ENCODE results near the gene SYT1.

Gene SYT1

GRCh38 chr12:79127271-79127751 lies 262.7 kb downstream of the SYT1 start:
- DNase-seq (ENCODE audit: low read depth in 1 of 2, low spot score in 1 of 2) = no peak

- no peak for DNase-seq (ENCODE audit: low read depth in 1 of 2, low spot score in 1 of 2)
These were observed 264.4 kb downstream of the SYT1 start for GRCh38 chr12:79128956-79129355.

- no peak for DNase-seq (ENCODE audit: low read depth in 1 of 2, low spot score in 1 of 2)
These were observed 274.3 kb downstream of the SYT1 start for GRCh38 chr12:79138872-79139271.

GRCh38 chr12:79140711-79141110 lies 276.1 kb downstream of the SYT1 start:
- no peak for DNase-seq (ENCODE audit: low read depth in 1 of 2, low spot score in 1 of 2)

- DNase-seq (ENCODE audit: low read depth in 1 of 2, low spot score in 1 of 2) = no peak
These were observed 277.2 kb downstream of the SYT1 start for GRCh38 chr12:79141776-79142175.

GRCh38 chr12:79143803-79144202 lies 279.2 kb downstream of the SYT1 start:
- DNase-seq (ENCODE audit: low read depth in 1 of 2, low spot score in 1 of 2) = no peak

- DNase-seq (ENCODE audit: low read depth in 1 of 2, low spot score in 1 of 2) = no peak
These were observed 287.4 kb downstream of the SYT1 start for GRCh38 chr12:79151956-79152355.

- DNase-seq (ENCODE audit: low read depth in 1 of 2, low spot score in 1 of 2) = no peak
These were observed 291.1 kb downstream of the SYT1 start for GRCh38 chr12:79155683-79156082.

- DNase-seq (ENCODE audit: low read depth in 1 of 2, low spot score in 1 of 2) = no peak
These were observed 292.4 kb downstream of the SYT1 start for GRCh38 chr12:79156846-79157463.

- DNase-seq (ENCODE audit: low read depth in 1 of 2, low spot score in 1 of 2) = no peak
These were observed 296.8 kb downstream of the SYT1 start for GRCh38 chr12:79161249-79161934.

- no peak for DNase-seq (ENCODE audit: low read depth in 1 of 2, low spot score in 1 of 2)
These were observed 297.7 kb downstream of the SYT1 start for GRCh38 chr12:79162147-79162772.

- no peak for DNase-seq (ENCODE audit: low read depth in 1 of 2, low spot score in 1 of 2)
These were observed 298.4 kb downstream of the SYT1 start for GRCh38 chr12:79162948-79163347.

GRCh38 chr12:79164890-79165289 lies 300.3 kb downstream of the SYT1 start:
- no peak for DNase-seq (ENCODE audit: low read depth in 1 of 2, low spot score in 1 of 2)

- DNase-seq (ENCODE audit: low read depth in 1 of 2, low spot score in 1 of 2) = no peak
These were observed 304.1 kb downstream of the SYT1 start for GRCh38 chr12:79168687-79169086.

GRCh38 chr12:79174626-79175025 lies 310.1 kb downstream of the SYT1 start:
- no peak for DNase-seq (ENCODE audit: low read depth in 1 of 2, low spot score in 1 of 2)

- no peak for DNase-seq (ENCODE audit: low read depth in 1 of 2, low spot score in 1 of 2)
These were observed 318.4 kb downstream of the SYT1 start for GRCh38 chr12:79183003-79183402.

- DNase-seq (ENCODE audit: low read depth in 1 of 2, low spot score in 1 of 2) = no peak
These were observed 319.4 kb downstream of the SYT1 start for GRCh38 chr12:79183926-79184325.

- DNase-seq (ENCODE audit: low read depth in 1 of 2, low spot score in 1 of 2) = no peak
These were observed 321.9 kb downstream of the SYT1 start for GRCh38 chr12:79186506-79186905.

GRCh38 chr12:79187032-79187431 lies 322.5 kb downstream of the SYT1 start:
- no peak for DNase-seq (ENCODE audit: low read depth in 1 of 2, low spot score in 1 of 2)

GRCh38 chr12:79191391-79191790 lies 326.8 kb downstream of the SYT1 start:
- no peak for DNase-seq (ENCODE audit: low read depth in 1 of 2, low spot score in 1 of 2)

GRCh38 chr12:79194595-79194994 lies 330.0 kb downstream of the SYT1 start:
- no peak for DNase-seq (ENCODE audit: low read depth in 1 of 2, low spot score in 1 of 2)

- no peak for DNase-seq (ENCODE audit: low read depth in 1 of 2, low spot score in 1 of 2)
These were observed 334.6 kb downstream of the SYT1 start for GRCh38 chr12:79199166-79199565.
